NOMO-1 treated with dmso at 0.1 percent for 144 hours (cell line): ENCODE data around the gene KCNT1.

Source experiments
- DNase-seq: peaks from one replicate; lab custom pipeline; 2025; ENCODE audit not compliant: unreplicated experiment; lab: John Stamatoyannopoulos, UW

Gene KCNT1

GRCh38 chr9:135840539-135840938 lies 138.6 kb downstream of the KCNT1 start:
- DNase-seq = no peak
